ENCODE data around the gene GJB2. TPM values are rescaled to one million over a fixed set of nuclear protein-coding genes. Genes with fewer than 3 reads are reported as not detected.

The GJB2 gene
- total RNA-seq, 1 donor from 2014 or later = 2.3 TPM

DNA sequence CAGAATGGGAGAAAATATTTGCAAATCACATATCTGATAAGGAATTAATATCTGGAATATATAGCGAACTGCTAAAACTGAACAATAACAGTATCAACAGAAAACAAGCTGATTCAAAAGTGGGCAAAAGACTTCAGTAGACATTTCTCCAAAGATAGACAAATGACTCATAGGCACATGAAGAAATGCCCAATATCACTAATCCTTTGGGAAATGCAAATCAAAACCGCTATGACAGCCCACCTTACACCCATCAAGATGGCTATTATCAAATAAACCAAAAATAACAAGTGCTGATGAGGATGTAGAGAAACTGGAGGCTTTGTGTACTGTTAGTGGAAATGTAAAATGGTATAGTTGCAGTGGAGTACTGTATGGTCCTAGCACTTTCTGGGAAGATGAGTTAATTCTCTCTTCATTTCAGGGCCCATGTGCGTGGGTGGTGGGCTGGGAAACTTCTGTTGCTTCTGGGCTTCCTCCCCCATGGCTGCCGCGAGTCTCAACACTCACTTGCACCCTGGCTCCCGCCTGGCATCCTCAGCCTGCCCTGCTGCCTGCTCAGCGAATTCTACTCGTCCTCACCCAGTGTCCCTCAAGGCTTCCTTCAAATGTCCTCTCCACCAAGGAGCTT, 19.5 kb downstream of the GJB2 start:
- Mint-ChIP-seq H3K4me1 (ENCODE audit: low read depth) (peaks cover 16% of the 10 kb centered on the region), H3K27ac (no peak overlapping the region), H3K4me3 (ENCODE audit: low read depth) (no peak overlapping the region), H3K27me3 (ENCODE audit: low read depth) (peaks cover 66% of the 10 kb centered on the region), H3K36me3 (ENCODE audit: low read depth) (no peaks in the 10 kb centered on the region), H3K9me3 (no peaks in the 10 kb centered on the region)
- intact Hi-C loops (cut with micrococcal nuclease) = no loop called here
- DNase-seq (ENCODE audit: low spot score) = no peak

DNA sequence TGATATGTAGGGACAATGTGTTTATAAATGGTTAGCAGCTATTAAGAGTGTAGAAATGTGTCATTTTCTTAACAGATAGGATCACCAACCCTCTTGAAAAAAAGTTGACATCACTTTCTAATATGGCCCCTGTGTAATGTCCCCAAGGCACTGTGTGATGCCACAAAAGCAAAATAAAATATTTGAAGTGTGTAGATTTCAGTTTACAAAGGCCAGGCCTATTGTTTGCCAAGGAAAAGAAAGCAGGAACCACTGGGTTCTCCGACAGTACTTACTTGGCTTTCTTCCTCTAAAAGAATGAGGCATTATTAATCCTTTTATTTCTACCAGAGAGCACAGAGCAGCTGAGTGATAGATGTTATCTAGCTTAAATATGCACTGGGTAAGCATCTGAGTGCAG, 21.4 kb downstream of the GJB2 start:
- H3K4me3 Mint-ChIP-seq (ENCODE audit: low read depth) = no peak overlapping the region
- DNase-seq (ENCODE audit: low spot score) = no peak
- H3K36me3 Mint-ChIP-seq (ENCODE audit: low read depth) = no peaks in the 10 kb centered on the region
- peaks cover 66% of the 10 kb centered on the region for H3K27me3 Mint-ChIP-seq (ENCODE audit: low read depth)
- no peak overlapping the region for H3K27ac Mint-ChIP-seq
- intact Hi-C loops (cut with micrococcal nuclease) = no loop called here
- H3K4me1 Mint-ChIP-seq (ENCODE audit: low read depth) = peaks cover 16% of the 10 kb centered on the region
- no peaks in the 10 kb centered on the region for H3K9me3 Mint-ChIP-seq

DNA sequence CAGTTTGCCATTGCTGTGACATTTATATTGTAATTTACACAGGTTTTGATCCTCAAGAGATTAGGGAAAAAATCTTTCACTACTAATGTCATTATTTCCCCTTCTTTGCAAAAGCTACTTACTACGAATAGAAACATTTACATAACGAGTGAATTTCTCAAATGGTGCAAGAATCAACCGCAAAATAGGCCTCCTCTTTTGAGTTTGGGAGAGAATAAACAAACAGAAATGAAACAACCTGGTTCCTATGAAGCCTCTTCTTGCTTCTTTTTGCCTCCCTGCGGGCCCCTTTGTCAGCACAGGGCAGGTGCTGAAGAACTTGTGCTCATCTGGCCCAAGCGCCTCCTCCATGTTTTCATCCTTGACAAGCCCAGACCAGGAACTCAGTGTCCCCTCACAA, 21.8 kb downstream of the GJB2 start:
- H3K4me1 Mint-ChIP-seq (ENCODE audit: low read depth) = peaks cover 16% of the 10 kb centered on the region
- H3K9me3 Mint-ChIP-seq = no peaks in the 10 kb centered on the region
- H3K36me3 Mint-ChIP-seq (ENCODE audit: low read depth) = no peaks in the 10 kb centered on the region
- no peak for DNase-seq (ENCODE audit: low spot score)
- peaks cover 66% of the 10 kb centered on the region for H3K27me3 Mint-ChIP-seq (ENCODE audit: low read depth)
- no peak overlapping the region for H3K27ac Mint-ChIP-seq
- intact Hi-C loops (cut with micrococcal nuclease) = no loop called here
- no peak overlapping the region for H3K4me3 Mint-ChIP-seq (ENCODE audit: low read depth)

DNA sequence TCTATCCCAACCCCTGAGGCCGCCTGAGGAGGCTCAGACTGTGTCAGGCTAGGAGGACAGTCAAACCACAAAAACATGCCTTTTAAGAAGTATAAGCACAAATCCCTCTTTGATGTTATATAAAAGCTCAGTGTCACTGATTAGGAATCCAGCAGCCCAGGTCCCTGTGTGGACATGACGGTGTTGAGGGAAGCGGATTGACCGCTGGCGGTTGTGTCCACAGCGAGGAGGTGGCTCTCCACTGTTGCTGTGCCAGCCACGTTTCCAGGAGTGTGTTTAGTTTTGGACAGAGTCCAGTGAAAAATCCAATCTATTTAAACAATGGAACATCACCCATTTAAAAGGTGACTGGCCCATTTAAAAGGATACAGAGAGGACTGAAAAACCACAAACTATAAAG, 24.3 kb downstream of the GJB2 start:
- no peak overlapping the region for H3K27ac Mint-ChIP-seq
- peaks cover 53% of the 10 kb centered on the region for H3K27me3 Mint-ChIP-seq (ENCODE audit: low read depth)
- DNase-seq (ENCODE audit: low spot score) = no peak
- peaks cover 5% of the 10 kb centered on the region for H3K4me1 Mint-ChIP-seq (ENCODE audit: low read depth)
- H3K9me3 Mint-ChIP-seq = no peaks in the 10 kb centered on the region
- H3K4me3 Mint-ChIP-seq (ENCODE audit: low read depth) = no peak overlapping the region
- no peaks in the 10 kb centered on the region for H3K36me3 Mint-ChIP-seq (ENCODE audit: low read depth)
- intact Hi-C loops (cut with micrococcal nuclease) = no loop called here

DNA sequence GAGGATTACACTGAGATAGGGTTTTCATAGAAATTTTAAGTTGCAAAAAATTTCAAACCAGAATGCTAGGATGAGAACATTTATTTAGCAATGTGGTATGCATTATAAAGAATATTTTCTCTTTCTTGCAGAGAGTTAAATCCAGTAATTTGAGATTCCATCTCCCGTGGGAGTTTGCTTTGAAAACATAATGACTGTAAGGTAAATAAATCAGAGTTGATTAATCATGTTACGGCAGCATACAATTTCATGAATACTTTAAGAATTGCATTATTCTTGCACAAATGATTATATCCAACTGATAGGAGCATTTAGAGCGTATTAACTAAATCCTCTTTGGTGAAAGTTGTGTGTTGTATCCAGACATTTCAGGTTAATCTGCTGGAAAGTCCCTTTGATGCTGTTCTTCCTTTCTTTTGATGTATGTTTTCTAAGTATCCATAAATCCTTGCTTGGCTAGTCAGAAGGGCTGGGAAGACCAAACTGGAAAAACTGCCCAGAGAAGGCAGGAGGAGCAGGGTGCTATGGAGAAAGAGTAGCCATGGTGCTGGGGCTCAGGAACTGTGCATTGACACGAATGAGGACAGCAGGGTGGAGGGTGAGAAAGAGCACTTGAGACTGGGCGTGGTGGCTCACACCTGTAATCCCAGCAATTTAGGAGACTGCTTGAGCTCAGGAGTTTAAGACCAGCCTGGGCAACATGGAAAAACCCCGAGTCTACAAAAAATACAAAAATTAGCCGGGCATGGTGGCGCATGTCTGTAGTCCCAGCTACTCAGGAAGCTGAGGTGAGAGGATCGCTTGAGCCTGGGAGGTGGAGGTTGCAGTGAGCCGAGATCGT, 27.1 kb downstream of the GJB2 start:
- no peak for DNase-seq (ENCODE audit: low spot score)
- intact Hi-C loops (cut with micrococcal nuclease) = no loop called here
- H3K36me3 Mint-ChIP-seq (ENCODE audit: low read depth) = no peaks in the 10 kb centered on the region
- peaks cover 10% of the 10 kb centered on the region for H3K4me1 Mint-ChIP-seq (ENCODE audit: low read depth)
- H3K9me3 Mint-ChIP-seq = no peaks in the 10 kb centered on the region
- H3K4me3 Mint-ChIP-seq (ENCODE audit: low read depth) = no peak overlapping the region
- no peak overlapping the region for H3K27ac Mint-ChIP-seq
- peaks cover 48% of the 10 kb centered on the region for H3K27me3 Mint-ChIP-seq (ENCODE audit: low read depth)

DNA sequence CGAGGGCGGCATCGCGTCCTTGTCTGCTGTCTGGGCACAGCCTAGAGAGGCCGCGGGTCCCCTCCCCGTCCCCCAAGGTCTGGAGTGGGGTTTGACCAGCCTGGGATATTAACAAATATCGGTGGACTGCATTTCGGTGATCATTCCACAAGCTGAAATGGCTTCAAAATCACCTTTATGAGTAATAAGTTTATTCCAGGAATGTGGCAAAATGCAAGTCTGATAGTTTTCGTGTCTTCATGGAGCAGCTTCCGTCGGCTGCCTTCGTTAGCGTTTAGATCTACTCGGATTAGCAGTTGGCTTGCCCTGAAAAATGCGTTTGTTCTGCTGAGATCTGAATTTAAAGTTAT, 30.8 kb downstream of the GJB2 start:
- Mint-ChIP-seq H3K36me3 (ENCODE audit: low read depth) (no peaks in the 10 kb centered on the region), H3K27me3 (ENCODE audit: low read depth) (peaks cover 61% of the 10 kb centered on the region), H3K9me3 (no peaks in the 10 kb centered on the region), H3K4me1 (ENCODE audit: low read depth) (peaks cover 13% of the 10 kb centered on the region), H3K27ac (no peak overlapping the region), H3K4me3 (ENCODE audit: low read depth) (peak overlapping the region; percentile 67)
- DNase-seq (ENCODE audit: low spot score) = no peak
- intact Hi-C loops (cut with micrococcal nuclease) = loop anchor here (5.0 kb wide), 1 partner anchor 235 kb away; no protein-coding TSS in a partner anchor

DNA sequence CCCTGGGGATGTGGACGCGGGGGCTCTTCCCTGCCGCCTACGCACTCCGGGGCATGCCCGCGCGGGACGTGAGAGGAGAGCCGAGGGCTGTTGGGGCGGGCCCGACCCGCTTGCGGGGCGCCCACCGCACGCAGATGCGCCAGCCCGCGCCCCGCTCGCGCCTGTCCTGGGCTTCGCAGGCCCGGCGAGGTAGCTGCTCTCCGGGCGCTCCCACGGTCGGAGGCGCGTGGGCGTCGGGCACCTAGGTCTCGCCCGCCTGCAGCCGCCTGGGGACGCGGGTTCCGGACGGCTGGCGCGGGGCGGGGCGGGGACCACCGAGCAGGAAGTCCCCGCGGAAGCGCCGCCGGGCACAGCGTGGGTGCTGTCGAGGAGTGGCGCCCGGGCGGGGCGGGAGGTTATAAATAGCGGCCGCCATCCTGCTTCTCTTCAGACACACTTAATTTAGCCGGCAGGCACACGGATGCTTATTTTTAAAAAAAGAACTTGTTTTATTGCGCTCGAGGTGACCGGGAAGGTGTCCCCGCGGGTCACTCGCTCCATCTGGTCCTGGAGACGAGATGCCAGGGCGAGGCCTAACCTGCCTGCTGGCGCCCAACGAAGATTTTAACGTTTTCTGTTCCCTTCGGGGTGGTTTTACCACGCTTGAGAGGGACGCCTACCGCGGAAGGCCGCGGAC, 31.3 kb downstream of the GJB2 start:
- Mint-ChIP-seq H3K4me1 (ENCODE audit: low read depth) (peaks cover 13% of the 10 kb centered on the region), H3K4me3 (ENCODE audit: low read depth) (peak overlapping the region; percentile 67), H3K27me3 (ENCODE audit: low read depth) (peaks cover 60% of the 10 kb centered on the region), H3K36me3 (ENCODE audit: low read depth) (no peaks in the 10 kb centered on the region), H3K9me3 (no peaks in the 10 kb centered on the region), H3K27ac (no peak overlapping the region)
- intact Hi-C loops (cut with micrococcal nuclease) = loop anchor here (5.0 kb wide), 1 partner anchor 234 kb away; no protein-coding TSS in a partner anchor
- DNase-seq (ENCODE audit: low spot score) = peak; percentile 32

DNA sequence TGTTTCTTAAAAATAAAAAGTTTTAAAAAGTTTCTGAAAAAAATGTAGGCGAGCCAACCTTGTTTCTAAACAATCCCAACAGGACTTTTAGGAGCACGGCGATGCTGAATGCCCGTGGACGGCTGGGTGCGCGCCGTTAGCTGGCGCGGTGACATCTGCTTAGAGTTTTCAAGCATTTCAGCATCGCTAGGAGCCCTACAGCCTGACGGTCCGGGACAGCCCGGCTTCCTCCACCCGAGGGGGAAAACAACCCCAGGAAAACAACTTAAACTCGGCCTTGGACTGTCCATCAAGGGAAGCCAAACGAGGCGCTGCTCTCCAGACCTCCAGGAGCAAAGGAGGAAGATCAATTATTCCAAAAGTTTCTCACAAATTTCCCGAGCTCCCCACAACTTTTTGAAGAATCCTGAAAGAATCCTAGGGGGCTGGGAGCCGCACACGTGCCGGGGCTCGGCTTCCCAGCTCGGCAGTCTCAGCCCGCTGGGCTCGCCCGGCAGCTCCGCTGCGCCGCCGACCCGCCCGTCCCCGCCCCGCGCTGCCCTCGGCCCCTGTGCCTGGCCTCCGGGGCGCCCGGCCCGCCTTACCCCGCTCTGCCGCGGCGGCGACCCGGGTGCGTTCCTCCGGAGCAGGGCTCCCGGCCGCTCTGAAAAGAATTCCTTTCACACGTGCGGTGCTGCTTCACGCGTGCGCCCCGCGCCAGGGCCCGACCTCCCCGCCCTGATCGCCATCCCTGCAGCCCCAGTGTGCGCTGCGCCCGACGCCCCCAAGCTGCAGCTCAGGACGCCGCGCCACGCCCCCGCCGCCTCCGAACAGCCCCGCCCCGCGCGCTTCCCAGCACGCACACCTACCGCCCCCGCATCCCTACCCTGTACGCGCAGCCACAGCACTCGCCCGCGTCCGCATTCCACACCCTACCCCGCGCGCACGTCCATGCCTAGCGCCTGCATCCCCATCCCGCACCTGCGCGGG, 32.1 kb downstream of the GJB2 start, which contains the start of gene GJA3:
Gene GJA3 (minus strand): TSS at position 747 of the 969 bp plus-strand sequence. CDS start 17,764 bp downstream, outside the sequence.
- intact Hi-C loops (cut with micrococcal nuclease) = loop anchor here (5.0 kb wide), 1 partner anchor 233 kb away; no protein-coding TSS in a partner anchor
- Mint-ChIP-seq H3K36me3 (ENCODE audit: low read depth) (no peaks in the 10 kb centered on the region), H3K9me3 (no peaks in the 10 kb centered on the region), H3K27ac (peak within 1 kb of the TSS; percentile 28), H3K27me3 (ENCODE audit: low read depth) (peaks cover 58% of the 10 kb centered on the region), H3K4me3 (ENCODE audit: low read depth) (peak within 1 kb of the TSS; percentile 84), H3K4me1 (ENCODE audit: low read depth) (peaks cover 13% of the 10 kb centered on the region)
- peak; percentile 40 for DNase-seq (ENCODE audit: low spot score)

DNA sequence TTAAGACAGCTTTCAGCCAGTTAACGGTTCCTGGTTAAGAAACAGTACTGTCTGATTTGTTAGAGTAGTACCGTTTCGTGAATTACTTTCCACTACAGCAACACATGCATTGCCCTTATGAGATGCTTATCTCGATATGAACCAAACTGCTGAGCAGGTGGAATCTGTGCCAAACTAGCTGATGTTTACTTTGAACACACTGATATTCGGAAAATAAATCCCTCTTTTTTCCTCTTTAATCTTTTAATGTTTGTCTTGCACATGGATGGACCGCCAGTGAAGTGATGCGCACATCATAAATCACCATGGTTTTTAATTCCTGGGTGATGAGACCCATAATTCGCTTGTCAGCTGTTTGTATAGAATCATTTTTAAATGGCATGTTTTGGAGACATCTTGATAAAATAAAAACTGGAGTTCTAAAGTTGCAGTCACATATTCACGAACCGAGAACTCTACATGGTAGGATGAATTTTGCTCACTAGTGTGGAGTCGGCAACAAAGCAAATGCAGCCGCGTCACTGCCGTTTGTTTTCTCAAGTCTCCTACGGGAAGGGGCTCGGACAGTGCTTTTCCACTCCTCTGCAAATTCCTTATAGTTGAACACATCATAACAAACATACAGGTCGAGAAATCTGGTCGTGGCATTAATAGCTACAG, 33.0 kb downstream of the GJB2 start:
- Mint-ChIP-seq H3K9me3 (no peaks in the 10 kb centered on the region), H3K27ac (no peak overlapping the region), H3K36me3 (ENCODE audit: low read depth) (no peaks in the 10 kb centered on the region), H3K27me3 (ENCODE audit: low read depth) (peaks cover 58% of the 10 kb centered on the region), H3K4me3 (ENCODE audit: low read depth) (peak overlapping the region; percentile 84), H3K4me1 (ENCODE audit: low read depth) (peaks cover 13% of the 10 kb centered on the region)
- DNase-seq (ENCODE audit: low spot score) = no peak
- intact Hi-C loops (cut with micrococcal nuclease) = loop anchor here (5.0 kb wide), 1 partner anchor 232 kb away; no protein-coding TSS in a partner anchor

DNA sequence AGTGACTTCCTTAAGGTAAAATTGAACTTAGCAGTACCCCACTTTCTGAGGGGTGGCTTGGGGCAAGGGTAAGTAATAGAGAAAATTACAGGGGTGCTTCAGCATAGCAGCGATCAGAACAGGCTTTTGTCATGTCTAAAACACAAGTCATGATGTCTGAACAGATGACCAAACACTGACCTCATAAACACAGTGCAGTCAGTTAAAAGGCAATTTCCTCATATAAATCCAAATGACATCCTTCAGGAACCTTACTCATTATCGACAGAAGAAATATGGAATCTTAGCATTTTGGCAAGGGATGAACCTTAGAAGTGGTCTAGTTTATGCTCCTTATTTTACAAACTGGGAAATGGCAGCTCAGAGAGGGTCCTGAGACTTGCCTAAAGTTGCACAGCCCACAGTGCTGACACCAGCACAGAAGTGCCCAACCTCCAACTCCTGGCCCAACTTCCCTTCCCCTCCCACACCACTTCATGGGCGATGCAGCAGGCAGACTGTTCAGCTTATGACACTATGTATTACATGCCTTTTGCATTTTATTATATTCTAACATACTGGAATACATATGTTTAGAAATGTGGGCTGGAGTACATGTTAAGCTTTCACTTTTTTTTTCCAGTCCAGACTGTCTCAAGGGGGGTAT, 35.5 kb downstream of the GJB2 start:
- intact Hi-C loops (cut with micrococcal nuclease) = no loop called here

DNA sequence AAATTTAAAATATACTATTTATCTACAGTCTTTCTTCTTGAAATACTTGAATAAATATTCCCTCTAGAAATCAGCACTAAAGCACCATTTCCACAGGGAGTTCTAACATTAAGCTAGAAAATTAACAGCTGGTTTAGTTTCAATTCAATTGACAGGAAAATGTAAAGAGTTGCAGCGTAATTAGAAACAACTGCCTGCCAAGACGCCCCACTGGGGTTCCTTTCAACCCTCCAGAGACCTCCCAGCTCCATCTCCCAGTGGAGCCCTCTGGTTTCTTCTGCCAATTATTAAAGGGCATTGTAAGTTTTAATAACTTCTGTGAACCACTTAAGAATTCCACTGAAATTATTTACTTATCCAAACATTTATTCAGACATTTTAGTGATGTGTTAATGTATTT, 36.0 kb downstream of the GJB2 start:
- no peak for DNase-seq (ENCODE audit: low spot score)
- Mint-ChIP-seq H3K27me3 (ENCODE audit: low read depth) (peaks cover 61% of the 10 kb centered on the region), H3K36me3 (ENCODE audit: low read depth) (no peaks in the 10 kb centered on the region), H3K4me3 (ENCODE audit: low read depth) (no peak overlapping the region), H3K4me1 (ENCODE audit: low read depth) (peaks cover 8% of the 10 kb centered on the region), H3K27ac (no peak overlapping the region), H3K9me3 (no peaks in the 10 kb centered on the region)
- intact Hi-C loops (cut with micrococcal nuclease) = no loop called here

More for the DNA sequence above, 35.5 kb downstream of the GJB2 start:
- Mint-ChIP-seq H3K9me3 (no peaks in the 10 kb centered on the region), H3K4me1 (ENCODE audit: low read depth) (peaks cover 11% of the 10 kb centered on the region), H3K4me3 (ENCODE audit: low read depth) (no peak overlapping the region), H3K27ac (no peak overlapping the region), H3K27me3 (ENCODE audit: low read depth) (peaks cover 62% of the 10 kb centered on the region), H3K36me3 (ENCODE audit: low read depth) (no peaks in the 10 kb centered on the region)
- no peak for DNase-seq (ENCODE audit: low spot score)
